ENCODE data around the gene KIAA1328.

KIAA1328 gene

DNA sequence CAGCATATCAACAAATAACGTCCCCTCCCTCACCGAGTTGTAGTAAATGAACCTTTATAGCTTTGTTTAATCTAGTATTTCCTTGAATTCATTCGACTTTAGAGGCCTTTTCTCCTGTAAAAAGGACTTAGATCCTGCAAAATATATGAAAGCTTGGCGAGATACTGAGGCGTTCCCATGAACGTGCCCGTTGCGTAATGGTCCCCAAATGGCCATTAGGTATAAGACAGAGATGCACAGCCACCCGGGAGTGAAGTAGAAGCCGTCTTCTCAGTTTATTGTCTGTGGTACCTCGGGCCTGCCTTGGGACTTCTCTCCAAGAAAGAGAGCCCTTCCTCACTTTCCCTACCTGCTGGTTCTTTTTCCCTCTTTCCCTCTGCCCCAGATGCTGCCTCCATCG, 426.0 kb downstream of the KIAA1328 start:
- WGBS = 82% methylated on average over 12 of the region's 12 CpGs
- peaks cover 64% of the 10 kb centered on the region for H3K27me3 ChIP-seq (ENCODE audit: insufficient read depth, low read length)

DNA sequence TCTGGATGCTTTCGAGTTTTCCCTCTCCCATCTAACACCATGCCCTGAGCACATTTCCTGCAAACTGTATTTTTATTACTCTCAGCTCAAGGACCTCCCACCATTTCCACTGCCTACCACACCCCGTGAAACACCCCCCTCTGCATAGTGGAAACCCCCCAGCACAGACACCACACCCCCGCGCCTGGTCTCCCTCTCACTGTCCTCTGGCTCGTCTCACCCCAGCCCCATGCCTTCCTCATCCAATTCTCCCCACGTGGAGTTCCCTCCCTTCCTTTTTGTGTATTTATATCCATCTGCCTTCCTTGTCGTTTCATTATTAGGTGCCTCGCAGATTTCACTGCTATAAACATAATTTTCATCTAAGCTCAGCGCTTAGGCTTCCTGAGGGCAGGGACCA, 429.2 kb downstream of the KIAA1328 start:
- H3K4me1 ChIP-seq (ENCODE audit: insufficient read depth, low read length) = peaks cover 2% of the 10 kb centered on the region; the same call in 1 of the 2 replicates

More for the DNA sequence above, 426.0 kb downstream of the KIAA1328 start:
- H3K4me3 ChIP-seq (ENCODE audit: low read length) = no peak overlapping the region; the same call in 1 of the 2 replicates
- no peaks in the 10 kb centered on the region for H3K36me3 ChIP-seq (ENCODE audit: insufficient read depth, low read length)
- no peak overlapping the region for H3K9ac ChIP-seq (ENCODE audit: low read depth, low read length)
- peaks cover 4% of the 10 kb centered on the region; the same call in 1 of the 2 replicates for H3K4me1 ChIP-seq (ENCODE audit: insufficient read depth, low read length)
- no peaks in the 10 kb centered on the region for H3K9me3 ChIP-seq (ENCODE audit: insufficient read depth, low read depth, low read length)
- H3K27ac ChIP-seq (ENCODE audit: low read depth, low read length) = no peak overlapping the region

GRCh38 chr18:37258819-37259218, 429.9 kb downstream of the KIAA1328 start:
- H3K27ac ChIP-seq (ENCODE audit: low read depth, low read length) = no peak overlapping the region
- no peak overlapping the region for H3K9ac ChIP-seq (ENCODE audit: low read depth, low read length)
- H3K27me3 ChIP-seq (ENCODE audit: insufficient read depth, low read length) = peaks cover 35% of the 10 kb centered on the region
- H3K4me3 ChIP-seq (ENCODE audit: low read length) = no peak overlapping the region
- WGBS = 72% methylated on average over 10 of the region's 11 CpGs
- no peaks in the 10 kb centered on the region for H3K36me3 ChIP-seq (ENCODE audit: insufficient read depth, low read length)
- no peaks in the 10 kb centered on the region for H3K4me1 ChIP-seq (ENCODE audit: insufficient read depth, low read length)
- no peaks in the 10 kb centered on the region for H3K9me3 ChIP-seq (ENCODE audit: insufficient read depth, low read depth, low read length)

More for the DNA sequence above, 429.2 kb downstream of the KIAA1328 start:
- H3K27ac ChIP-seq (ENCODE audit: low read depth, low read length) = no peak overlapping the region
- H3K27me3 ChIP-seq (ENCODE audit: insufficient read depth, low read length) = peaks cover 42% of the 10 kb centered on the region
- no peak overlapping the region for H3K4me3 ChIP-seq (ENCODE audit: low read length)
- WGBS = 80% methylated on average over 9 of the region's 9 CpGs
- no peaks in the 10 kb centered on the region for H3K36me3 ChIP-seq (ENCODE audit: insufficient read depth, low read length)
- H3K9ac ChIP-seq (ENCODE audit: low read depth, low read length) = no peak overlapping the region
- H3K9me3 ChIP-seq (ENCODE audit: insufficient read depth, low read depth, low read length) = no peaks in the 10 kb centered on the region

DNA sequence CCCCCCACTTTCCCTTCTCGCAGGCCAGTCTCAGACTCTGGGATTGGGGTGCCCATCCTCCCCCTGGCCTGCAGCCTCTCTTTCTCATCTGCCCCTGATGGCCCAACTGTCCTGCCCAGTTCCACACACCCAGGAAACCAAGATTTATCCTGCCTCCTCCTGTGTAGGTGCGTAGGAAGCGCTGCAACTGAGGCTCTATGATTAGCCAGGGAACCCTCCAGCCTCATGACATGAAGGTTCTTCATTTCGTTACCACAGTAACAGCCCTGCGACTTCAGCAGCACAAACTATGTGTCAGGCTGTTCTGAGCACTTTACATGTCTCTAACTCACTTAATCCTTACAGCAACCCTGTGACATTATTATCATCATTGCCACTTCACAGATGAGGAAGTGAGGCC, 430.8 kb downstream of the KIAA1328 start:
- Histone ChIP-seq H3K9me3 (ENCODE audit: insufficient read depth, low read depth, low read length) (no peaks in the 10 kb centered on the region), H3K9ac (ENCODE audit: low read depth, low read length) (no peak overlapping the region), H3K27me3 (ENCODE audit: insufficient read depth, low read length) (peaks cover 30% of the 10 kb centered on the region), H3K27ac (ENCODE audit: low read depth, low read length) (no peak overlapping the region), H3K4me1 (ENCODE audit: insufficient read depth, low read length) (no peaks in the 10 kb centered on the region), H3K36me3 (ENCODE audit: insufficient read depth, low read length) (no peaks in the 10 kb centered on the region), H3K4me3 (ENCODE audit: low read length) (no peak overlapping the region)
- 89% methylated on average over 5 of the region's 5 CpGs for whole genome bisulfite sequencing

DNA sequence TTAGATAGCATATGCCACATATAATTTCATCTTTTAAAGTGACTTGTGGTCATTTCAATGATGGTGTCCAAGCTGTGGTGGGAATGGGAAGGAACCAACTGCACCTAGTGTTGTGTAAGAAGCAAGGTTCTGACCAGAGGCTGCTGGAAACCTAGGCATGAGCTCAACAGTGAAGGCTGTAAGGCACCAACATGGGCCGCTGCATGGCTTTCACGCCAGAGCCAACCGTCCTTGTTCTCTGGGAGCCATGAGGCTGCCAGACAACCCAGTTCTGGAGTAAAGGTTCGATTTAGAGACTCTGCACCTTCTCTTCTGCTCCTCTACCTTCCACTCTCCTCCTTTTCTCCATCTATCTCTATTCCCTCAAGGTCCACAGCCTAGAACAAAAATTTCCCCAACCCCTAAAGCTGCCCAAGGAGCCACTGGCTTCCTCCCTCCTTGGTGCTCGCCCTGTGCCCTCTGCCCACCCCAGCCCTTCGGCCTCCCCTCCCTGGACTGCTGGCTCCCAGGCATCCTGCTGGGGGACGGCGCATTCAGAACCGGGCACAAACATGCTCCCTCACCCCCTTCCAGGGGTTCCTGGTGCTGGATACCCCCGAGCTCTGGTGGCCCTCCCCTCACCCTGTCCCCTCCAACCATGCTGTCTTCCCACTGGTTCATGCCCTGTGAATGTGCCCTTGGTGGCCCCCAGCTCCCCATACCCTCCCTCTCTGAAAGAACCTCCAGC, 431.6 kb downstream of the KIAA1328 start:
- Histone ChIP-seq H3K4me1 (ENCODE audit: insufficient read depth, low read length) (no peaks in the 10 kb centered on the region), H3K9me3 (ENCODE audit: insufficient read depth, low read depth, low read length) (no peaks in the 10 kb centered on the region), H3K9ac (ENCODE audit: low read depth, low read length) (no peak overlapping the region), H3K27me3 (ENCODE audit: insufficient read depth, low read length) (peaks cover 21% of the 10 kb centered on the region), H3K27ac (ENCODE audit: low read depth, low read length) (no peak overlapping the region), H3K4me3 (ENCODE audit: low read length) (no peak overlapping the region), H3K36me3 (ENCODE audit: insufficient read depth, low read length) (no peaks in the 10 kb centered on the region)
- WGBS = 87% methylated on average over 10 of the region's 10 CpGs

- Histone ChIP-seq H3K9me3 (ENCODE audit: insufficient read depth, low read depth, low read length) (no peaks in the 10 kb centered on the region), H3K27ac (ENCODE audit: low read depth, low read length) (no peak overlapping the region), H3K4me1 (ENCODE audit: insufficient read depth, low read length) (no peaks in the 10 kb centered on the region), H3K27me3 (ENCODE audit: insufficient read depth, low read length) (peaks cover 14% of the 10 kb centered on the region), H3K4me3 (ENCODE audit: low read length) (no peak overlapping the region), H3K9ac (ENCODE audit: low read depth, low read length) (no peak overlapping the region), H3K36me3 (ENCODE audit: insufficient read depth, low read length) (no peaks in the 10 kb centered on the region)
- WGBS = 92% methylated on average over 11 of the region's 11 CpGs
These were observed 432.4 kb downstream of the KIAA1328 start for GRCh38 chr18:37261246-37261840.

DNA sequence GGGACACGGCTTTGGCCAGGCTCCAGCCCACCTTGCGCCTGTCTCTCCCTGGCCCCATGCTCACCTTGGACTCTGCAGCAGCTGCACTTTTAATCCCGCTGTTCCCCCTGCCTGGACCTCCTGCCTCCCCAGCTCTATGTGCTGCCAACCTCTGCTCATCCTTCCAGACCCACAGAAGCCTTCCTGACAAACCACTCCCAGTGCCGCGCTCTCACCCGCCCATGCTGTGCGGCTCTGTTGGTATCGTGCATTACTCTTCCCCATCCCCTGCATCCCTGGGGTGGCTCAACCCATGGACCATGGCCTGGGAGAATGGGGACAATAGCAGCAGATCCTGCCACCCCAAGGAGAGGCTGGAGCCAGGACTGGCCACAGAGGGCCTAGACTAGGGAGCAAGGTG, 433.1 kb downstream of the KIAA1328 start:
- Histone ChIP-seq H3K9ac (ENCODE audit: low read depth, low read length) (no peak overlapping the region), H3K4me1 (ENCODE audit: insufficient read depth, low read length) (no peaks in the 10 kb centered on the region), H3K36me3 (ENCODE audit: insufficient read depth, low read length) (no peaks in the 10 kb centered on the region), H3K27ac (ENCODE audit: low read depth, low read length) (no peak overlapping the region), H3K27me3 (ENCODE audit: insufficient read depth, low read length) (peaks cover 12% of the 10 kb centered on the region), H3K9me3 (ENCODE audit: insufficient read depth, low read depth, low read length) (no peaks in the 10 kb centered on the region), H3K4me3 (ENCODE audit: low read length) (no peak overlapping the region)
- 98% methylated on average over 8 of the region's 8 CpGs for WGBS

GRCh38 chr18:37264956-37265355, 436.0 kb downstream of the KIAA1328 start:
- no peaks in the 10 kb centered on the region for H3K4me1 ChIP-seq (ENCODE audit: insufficient read depth, low read length)
- no peak overlapping the region for H3K4me3 ChIP-seq (ENCODE audit: low read length)
- no peak overlapping the region for H3K27ac ChIP-seq (ENCODE audit: low read depth, low read length)
- H3K9me3 ChIP-seq (ENCODE audit: insufficient read depth, low read depth, low read length) = no peaks in the 10 kb centered on the region
- 85% methylated on average over 14 of the region's 14 CpGs for WGBS
- no peak overlapping the region for H3K9ac ChIP-seq (ENCODE audit: low read depth, low read length)
- no peaks in the 10 kb centered on the region; the same call in 1 of the 2 replicates for H3K27me3 ChIP-seq (ENCODE audit: insufficient read depth, low read length)
- H3K36me3 ChIP-seq (ENCODE audit: insufficient read depth, low read length) = no peaks in the 10 kb centered on the region

DNA sequence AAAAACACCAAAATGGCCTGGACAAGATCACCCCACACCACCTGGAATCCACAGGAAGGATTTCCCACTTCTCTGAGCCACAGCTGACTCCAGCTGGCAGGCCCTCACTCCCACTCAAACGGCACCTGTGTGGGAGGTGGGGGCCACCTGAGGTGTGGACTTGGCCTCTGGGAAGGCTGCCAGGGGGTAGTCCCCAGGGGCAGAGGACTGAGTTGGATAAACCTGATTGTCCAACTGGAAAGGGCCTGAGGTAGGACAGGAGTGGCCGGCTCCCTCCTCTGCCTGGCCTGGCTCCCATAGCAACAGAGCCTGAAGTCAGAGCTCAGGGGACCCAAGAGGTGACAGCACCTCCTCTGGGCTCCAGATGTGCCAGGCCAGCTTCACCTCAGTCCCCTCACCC, 436.5 kb downstream of the KIAA1328 start:
- no peaks in the 10 kb centered on the region for H3K36me3 ChIP-seq (ENCODE audit: insufficient read depth, low read length)
- no peak overlapping the region for H3K27ac ChIP-seq (ENCODE audit: low read depth, low read length)
- H3K9ac ChIP-seq (ENCODE audit: low read depth, low read length) = no peak overlapping the region
- WGBS = 90% methylated on average over 2 of the region's 2 CpGs
- no peaks in the 10 kb centered on the region for H3K9me3 ChIP-seq (ENCODE audit: insufficient read depth, low read depth, low read length)
- H3K27me3 ChIP-seq (ENCODE audit: insufficient read depth, low read length) = no peaks in the 10 kb centered on the region
- no peak overlapping the region for H3K4me3 ChIP-seq (ENCODE audit: low read length)
- H3K4me1 ChIP-seq (ENCODE audit: insufficient read depth, low read length) = no peaks in the 10 kb centered on the region

DNA sequence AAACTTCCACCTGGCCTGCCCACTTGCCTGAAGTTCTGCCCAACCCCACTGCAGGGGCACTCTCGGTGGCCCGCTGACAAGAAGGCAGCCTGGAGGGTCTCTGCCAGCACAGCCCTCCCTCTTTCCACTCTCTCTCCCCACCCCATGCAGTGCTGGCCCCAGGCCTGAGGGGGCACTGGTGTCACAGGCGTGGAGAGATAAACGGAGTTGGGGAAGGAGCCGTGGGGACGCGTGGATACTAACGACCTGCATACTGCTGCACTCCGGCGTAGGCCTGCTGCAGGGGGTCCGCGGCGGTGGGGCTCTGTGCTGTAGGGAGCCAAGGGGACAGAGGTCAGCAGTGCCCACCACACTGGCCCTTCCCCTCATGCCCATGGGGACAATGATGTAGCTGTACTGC, 437.4 kb downstream of the KIAA1328 start:
- H3K27me3 ChIP-seq (ENCODE audit: insufficient read depth, low read length) = no peaks in the 10 kb centered on the region
- H3K4me1 ChIP-seq (ENCODE audit: insufficient read depth, low read length) = no peaks in the 10 kb centered on the region
- WGBS = 52% methylated on average over 13 of the region's 13 CpGs
- H3K9me3 ChIP-seq (ENCODE audit: insufficient read depth, low read depth, low read length) = no peaks in the 10 kb centered on the region
- no peak overlapping the region for H3K27ac ChIP-seq (ENCODE audit: low read depth, low read length)
- no peaks in the 10 kb centered on the region for H3K36me3 ChIP-seq (ENCODE audit: insufficient read depth, low read length)
- no peak overlapping the region for H3K9ac ChIP-seq (ENCODE audit: low read depth, low read length)
- no peak overlapping the region for H3K4me3 ChIP-seq (ENCODE audit: low read length)

DNA sequence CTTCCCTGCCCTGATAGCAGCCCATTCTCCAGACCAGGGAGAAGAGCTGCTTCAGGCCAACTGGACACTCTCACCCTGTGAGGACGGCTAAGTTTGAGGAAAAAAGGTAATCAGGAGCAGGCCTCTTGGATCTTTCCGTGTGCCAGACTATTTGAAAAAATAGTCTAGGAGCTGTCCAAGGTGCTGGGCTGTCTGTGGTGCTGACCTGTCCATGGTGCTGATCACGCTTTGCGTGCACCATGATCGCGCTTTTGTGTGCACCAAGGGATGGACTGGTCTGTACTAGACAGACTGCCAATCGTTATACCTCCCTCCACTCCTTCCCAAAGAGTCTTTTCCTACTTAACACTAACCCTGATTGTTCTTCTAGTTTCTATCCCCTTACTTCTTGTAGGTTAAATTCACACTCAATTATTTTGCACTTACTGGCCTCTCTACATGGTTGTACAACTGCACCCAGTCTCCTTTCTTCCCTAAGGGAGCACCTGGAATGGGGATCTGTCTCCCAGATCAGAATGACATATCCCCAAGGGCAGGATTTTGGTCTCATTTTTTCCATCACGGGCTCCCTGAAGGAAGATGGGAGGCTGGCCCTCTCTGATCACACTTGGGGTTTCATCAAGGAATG, 441.2 kb downstream of the KIAA1328 start:
- Histone ChIP-seq H3K4me1 (ENCODE audit: insufficient read depth, low read length) (no peaks in the 10 kb centered on the region), H3K9ac (ENCODE audit: low read depth, low read length) (no peak overlapping the region), H3K4me3 (ENCODE audit: low read length) (no peak overlapping the region), H3K9me3 (ENCODE audit: insufficient read depth, low read depth, low read length) (no peaks in the 10 kb centered on the region), H3K27me3 (ENCODE audit: insufficient read depth, low read length) (no peaks in the 10 kb centered on the region), H3K27ac (ENCODE audit: low read depth, low read length) (no peak overlapping the region), H3K36me3 (ENCODE audit: insufficient read depth, low read length) (no peaks in the 10 kb centered on the region)
- WGBS = 21% methylated on average over 8 of the region's 8 CpGs

All from HUES64 (cell line).